ENCODE data around the gene ALKBH6. TPM values are rescaled to one million over a fixed set of nuclear protein-coding genes. Genes with fewer than 3 reads are reported as not detected.
A peak's percentile ranks its signal among the peaks of the same experiment; 100 is the strongest.

ALKBH6 gene
- total RNA-seq, 1 experiment from 2014 or later: 26.1 TPM

DNA sequence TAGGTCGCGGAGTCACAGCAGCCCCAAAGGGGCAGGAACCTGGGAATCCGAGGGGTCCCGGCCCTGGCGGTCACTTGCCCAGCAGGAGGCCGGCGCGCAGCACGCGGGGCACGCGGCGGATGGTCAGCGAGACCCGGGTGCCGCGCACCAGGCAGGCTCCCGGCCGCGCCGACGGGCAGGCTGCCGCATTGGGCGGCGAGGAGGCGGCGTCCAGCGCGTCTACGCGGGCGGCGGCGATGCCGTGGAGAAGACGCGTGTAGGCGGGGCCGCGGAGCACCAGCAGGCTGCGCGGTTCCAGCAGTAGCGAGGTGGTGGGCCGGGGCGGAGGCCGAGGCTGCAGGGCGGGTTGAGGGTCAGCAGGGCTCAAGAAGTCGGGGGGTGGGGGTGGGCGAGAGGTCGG lies 4.8 kb downstream of the ALKBH6 start:
- Histone ChIP-seq H3K4me3 (peak overlapping the region; percentile 34), H3K9me3 (no peaks in the 10 kb centered on the region), H3K36me3 (peaks cover 3% of the 10 kb centered on the region; the same call in 1 of the 2 replicates), H3K27me3 (no peaks in the 10 kb centered on the region)
- DNase-seq: peak; percentile 77

DNA sequence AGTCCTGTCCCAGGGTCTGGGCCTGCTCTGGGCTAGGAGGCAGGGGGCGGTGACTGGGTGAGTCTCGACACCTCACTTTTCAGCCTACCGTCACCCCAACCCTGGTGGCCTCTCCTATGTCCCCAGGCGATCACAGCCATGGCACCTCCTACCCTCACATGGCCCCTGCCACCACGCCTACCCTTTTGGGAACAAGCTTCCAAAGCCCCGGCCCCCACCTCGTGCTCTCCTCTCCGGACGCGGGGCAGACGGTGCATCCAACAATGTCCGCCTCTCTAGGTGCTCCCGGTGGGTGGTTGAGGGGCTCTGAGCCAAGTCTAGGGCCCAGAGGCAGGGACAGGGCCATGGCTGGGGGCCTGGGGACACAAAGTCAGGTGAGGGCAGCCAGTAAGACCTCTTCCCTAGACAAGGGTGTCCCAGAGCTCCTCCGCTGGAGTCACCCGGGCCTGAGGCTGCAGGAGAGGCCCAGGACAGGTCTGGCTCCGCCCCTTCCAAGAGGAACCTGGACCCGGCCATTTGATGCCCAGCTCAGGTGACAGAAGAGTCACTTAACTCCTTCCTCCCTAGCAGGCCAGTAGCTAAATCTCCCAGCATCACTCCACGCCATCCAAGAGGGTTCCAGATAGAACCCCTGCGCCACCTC lies 5.6 kb downstream of the ALKBH6 start, which contains the start of gene SYNE4:
SYNE4 (minus strand) TSS at position 478 of the 643 bp plus-strand sequence; CDS start at position 346, 132 bp downstream.
- DNase-seq: no peak
- no peaks in the 10 kb centered on the region for H3K9me3 ChIP-seq
- no peaks in the 10 kb centered on the region for H3K36me3 ChIP-seq
- peak within 1 kb of the TSS; percentile 34 for H3K4me3 ChIP-seq
- no peaks in the 10 kb centered on the region for H3K27me3 ChIP-seq

DNA sequence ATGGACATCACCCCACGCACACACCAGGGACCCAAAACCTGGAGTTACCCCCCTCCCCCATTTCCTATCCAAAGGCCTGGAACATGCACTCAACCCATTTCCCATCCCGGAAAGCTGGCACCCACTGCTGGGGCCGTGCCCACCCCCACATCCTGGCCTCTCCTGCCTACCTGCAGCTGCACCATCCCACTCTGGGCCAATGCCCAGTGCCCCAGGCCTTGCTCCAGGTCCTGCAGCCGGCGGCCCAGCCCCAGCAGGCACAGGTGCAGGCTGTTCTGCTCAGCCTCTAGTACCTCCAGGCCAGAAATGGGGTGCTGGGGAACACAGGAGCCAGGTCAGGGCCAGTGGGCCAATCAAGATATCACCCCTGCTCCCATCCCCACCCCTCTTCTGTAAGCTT lies 7.1 kb downstream of the ALKBH6 start:
- no peak for DNase-seq
- H3K4me3 ChIP-seq: no peak overlapping the region
- H3K9me3 ChIP-seq: no peaks in the 10 kb centered on the region
- no peaks in the 10 kb centered on the region for H3K27me3 ChIP-seq
- no peaks in the 10 kb centered on the region for H3K36me3 ChIP-seq

DNA sequence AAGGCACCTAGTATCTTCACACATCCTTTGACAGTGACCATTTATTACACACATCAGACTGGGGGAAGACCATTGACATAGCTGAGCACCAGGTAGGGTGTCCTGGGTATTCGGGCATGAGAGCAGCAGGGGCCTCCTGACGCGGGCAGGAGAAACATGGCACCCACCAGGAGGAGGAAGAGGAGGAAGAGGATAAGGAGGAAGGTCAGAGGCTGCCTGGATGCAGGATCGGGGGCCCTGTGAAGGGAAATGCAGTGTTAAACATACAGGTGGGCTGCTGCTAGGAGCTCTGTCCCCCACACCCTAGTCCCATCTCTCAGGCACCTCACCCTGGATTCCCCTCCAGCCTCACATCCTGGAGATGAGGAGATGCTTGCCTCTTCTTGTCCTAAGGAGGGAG lies 10.7 kb downstream of the ALKBH6 start:
- no peak overlapping the region for H3K4me3 ChIP-seq
- DNase-seq: no peak
- H3K36me3 ChIP-seq: peaks cover 15% of the 10 kb centered on the region
- H3K27me3 ChIP-seq: no peaks in the 10 kb centered on the region
- no peaks in the 10 kb centered on the region for H3K9me3 ChIP-seq

DNA sequence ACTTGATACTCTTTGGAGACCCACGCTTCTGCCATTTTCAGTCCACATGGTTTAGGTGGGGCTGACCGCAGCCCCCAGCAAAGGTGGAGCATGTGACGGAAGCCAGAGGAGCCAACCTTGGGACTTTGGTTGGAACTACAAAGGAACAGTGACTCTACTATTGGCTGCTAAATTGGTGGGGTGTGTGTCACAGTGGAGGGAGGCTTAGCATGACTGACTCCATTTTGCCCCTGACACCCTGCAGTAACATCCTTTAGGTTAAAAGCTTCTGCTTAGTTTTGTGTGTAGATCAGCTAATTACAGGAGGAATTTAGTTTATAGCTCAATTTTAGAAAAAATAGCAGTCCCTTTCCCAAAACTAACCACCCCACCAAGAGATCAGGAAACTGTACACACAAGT lies 12.4 kb downstream of the ALKBH6 start:
- no peak for DNase-seq
- Histone ChIP-seq H3K9me3 (no peaks in the 10 kb centered on the region), H3K36me3 (peaks cover 20% of the 10 kb centered on the region), H3K4me3 (no peak overlapping the region), H3K27me3 (no peaks in the 10 kb centered on the region)

DNA sequence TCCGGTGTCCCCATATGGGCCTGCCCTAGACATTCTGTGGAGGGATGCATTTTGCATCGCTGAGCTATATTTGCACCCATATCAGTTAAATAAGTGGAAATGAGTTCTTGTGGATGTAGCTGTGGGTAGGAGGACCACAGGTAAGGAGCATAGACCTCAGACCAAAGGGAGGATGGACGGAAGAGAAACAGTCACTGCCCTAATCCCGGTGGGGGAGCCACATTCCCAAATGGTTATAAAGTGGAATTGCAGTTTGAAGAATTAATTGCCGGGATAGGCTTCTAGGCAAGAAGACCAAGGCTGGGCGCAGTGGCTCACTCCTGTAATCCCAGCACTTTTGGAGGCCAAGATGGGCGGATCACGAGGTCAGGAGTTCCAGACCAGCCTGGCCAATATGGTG lies 17.2 kb downstream of the ALKBH6 start:
- DNase-seq: no peak

DNA sequence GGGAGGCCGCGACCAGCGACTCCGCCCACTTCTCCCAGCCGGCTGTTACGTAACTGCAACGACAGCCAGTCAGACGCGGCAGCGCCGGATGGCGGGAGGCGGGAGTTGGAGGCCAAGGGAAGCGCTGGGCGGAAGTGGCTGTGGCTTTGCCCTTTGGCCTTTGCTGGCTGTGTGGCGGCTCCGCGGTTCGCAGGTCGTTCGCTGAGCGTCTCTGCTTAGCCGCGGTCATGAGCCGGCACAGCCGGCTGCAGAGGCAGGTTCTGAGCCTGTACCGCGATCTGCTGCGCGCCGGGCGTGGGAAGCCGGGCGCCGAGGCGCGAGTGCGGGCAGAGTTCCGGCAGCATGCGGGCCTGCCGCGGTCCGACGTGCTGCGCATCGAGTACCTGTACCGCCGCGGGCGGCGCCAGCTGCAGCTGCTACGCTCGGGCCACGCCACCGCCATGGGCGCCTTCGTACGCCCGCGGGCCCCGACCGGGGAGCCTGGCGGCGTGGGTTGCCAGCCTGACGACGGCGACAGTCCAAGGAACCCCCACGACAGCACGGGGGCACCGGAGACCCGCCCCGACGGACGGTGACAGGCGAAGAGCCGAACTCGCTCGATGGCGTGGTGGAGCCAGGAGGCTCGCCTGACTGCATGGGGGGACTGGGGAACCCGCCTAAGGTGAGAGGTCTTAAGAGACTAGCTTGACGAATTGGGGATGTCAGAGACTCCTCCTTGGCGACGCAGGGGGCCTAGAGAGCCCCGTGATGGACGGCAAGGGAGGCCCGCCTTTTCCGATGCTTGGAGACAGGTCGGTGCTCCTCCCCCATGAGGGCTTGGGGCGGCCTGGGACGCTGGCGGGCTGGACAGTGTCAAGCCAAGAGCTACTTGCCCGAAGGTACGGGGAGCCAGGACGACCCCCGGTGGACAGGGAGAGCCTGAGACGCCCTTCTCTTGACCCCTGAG lies 18.7 kb downstream of the ALKBH6 start, which contains the start of gene SDHAF1:
SDHAF1 (plus strand) TSS at position 141 of the 946 bp plus-strand sequence; CDS start at position 228, 87 bp downstream.
- DNase-seq: peak; percentile 97
- H3K9me3 ChIP-seq: no peaks in the 10 kb centered on the region
- no peaks in the 10 kb centered on the region for H3K27me3 ChIP-seq
- H3K36me3 ChIP-seq: peaks cover 18% of the 10 kb centered on the region
- H3K4me3 ChIP-seq: peak within 1 kb of the TSS; percentile 88

More for the DNA sequence above, 17.2 kb downstream of the ALKBH6 start:
- peak overlapping the region; percentile 88; the same call in 1 of the 2 replicates for H3K4me3 ChIP-seq
- H3K27me3 ChIP-seq: no peaks in the 10 kb centered on the region
- H3K36me3 ChIP-seq: peaks cover 23% of the 10 kb centered on the region
- H3K9me3 ChIP-seq: no peaks in the 10 kb centered on the region

DNA sequence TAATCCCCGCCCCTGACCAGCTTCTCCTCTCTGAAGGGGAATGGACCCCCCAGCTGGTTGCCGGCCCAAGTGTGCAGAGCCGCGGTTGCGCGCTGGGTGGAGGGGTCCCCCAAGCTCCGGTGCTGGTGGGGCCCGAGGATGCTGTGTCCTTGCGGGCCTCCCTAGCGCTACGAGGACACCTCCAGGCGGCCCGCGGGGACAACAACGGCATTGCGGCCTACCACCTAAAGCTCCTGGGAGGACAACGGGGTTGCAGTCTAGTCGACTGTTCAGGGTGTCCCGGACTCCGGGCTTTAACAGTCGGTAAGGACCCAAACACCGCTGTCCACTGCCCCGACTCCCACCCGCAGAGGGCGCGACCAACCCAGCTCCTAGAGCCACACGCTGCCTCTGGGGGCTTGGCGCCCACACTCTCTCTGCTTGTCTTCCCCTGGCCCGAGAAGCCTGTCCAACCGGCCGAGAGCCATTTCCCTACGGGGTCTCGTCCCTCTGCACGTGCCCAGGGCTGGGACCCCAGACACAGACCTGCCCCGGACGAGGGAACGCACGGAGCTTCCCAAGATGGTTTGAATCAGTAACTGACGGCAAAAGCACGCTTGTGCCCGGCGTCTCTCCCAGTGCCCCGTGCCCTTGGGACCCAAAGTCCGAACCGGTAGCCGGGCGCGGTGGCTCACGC lies 20.0 kb downstream of the ALKBH6 start:
- peaks cover 13% of the 10 kb centered on the region for H3K36me3 ChIP-seq
- no peaks in the 10 kb centered on the region for H3K27me3 ChIP-seq
- H3K4me3 ChIP-seq: peak overlapping the region; percentile 88; the same call in 1 of the 2 replicates
- no peaks in the 10 kb centered on the region for H3K9me3 ChIP-seq
- DNase-seq: no peak

DNA sequence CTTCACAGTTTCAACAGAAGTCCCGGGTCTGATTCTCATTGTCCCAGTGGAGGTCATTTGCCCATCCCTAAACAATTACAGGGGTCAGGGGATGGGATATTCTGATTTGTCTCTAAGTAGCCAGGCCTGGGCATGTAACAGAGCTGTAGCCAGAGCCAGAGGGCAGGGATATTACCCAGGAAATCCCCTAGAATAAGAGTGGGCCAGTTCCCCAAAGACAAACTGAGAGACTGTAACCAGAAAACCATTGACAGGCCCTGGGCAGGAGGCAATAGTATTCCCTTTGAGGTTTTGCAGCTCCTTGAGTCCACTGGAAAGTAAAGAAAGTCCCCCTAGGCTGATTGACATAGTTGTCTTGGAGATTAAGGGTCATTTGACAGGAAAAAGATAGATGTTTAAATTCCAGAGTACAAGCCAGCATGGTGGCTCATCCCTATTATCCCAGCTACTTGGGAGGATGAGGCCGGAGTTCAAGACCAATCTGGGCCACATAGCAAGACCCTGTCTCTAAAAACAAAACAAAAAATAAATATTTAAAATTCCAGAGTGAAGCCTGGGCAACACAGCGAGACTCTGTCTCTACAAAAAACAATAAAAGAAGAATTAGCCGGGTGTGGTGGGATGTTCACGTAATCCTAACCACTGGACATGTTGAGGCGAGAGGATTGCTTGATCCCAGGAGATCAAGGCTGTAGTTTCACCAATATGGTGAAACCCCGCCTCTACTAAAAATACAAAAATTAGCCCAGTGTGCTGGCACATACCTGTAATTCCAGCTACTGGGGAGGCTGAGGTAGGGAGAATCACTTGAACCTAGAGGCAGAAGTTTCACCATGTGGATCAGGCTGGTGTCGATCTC lies 20.9 kb downstream of the ALKBH6 start:
- Histone ChIP-seq H3K27me3 (no peaks in the 10 kb centered on the region), H3K4me3 (no peak overlapping the region), H3K9me3 (no peaks in the 10 kb centered on the region), H3K36me3 (peaks cover 6% of the 10 kb centered on the region)
- no peak for DNase-seq

DNA sequence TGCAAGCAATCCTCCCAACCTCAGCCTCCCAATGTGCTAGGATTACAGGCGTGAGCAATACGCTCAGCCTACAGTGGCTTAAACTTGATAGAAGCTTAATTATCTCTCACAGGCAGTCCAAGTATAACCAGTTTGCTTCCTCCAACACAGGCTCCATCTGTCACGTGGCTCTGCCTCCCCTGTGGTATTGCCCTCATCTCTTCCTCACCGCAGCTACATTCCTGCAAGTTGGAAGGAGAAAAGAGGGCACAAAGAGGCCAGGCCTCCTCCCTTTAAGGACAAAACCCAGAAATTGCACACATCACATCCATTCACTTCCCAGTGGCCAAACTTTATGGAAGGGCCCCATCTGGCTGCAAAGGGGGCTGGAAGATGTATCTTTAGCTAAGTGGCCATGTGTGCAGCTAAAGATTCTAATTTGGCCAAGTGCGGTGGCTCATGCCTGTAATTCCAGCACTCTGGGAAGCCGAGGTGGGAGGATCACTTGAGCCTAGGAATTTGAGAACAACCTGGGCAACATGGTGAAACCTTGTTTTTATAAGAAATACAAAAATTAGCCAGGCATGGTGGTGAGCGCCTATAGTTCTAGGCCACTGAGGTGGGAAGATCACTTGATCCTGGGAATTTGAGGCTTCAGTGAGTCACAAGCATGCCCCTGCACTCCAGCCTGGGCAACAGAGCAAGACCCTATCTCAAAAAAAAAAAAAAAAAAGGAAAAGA lies 22.1 kb downstream of the ALKBH6 start:
- DNase-seq: no peak
- peaks cover 3% of the 10 kb centered on the region; the same call in 1 of the 2 replicates for H3K27me3 ChIP-seq
- H3K4me3 ChIP-seq: no peak overlapping the region
- no peaks in the 10 kb centered on the region for H3K9me3 ChIP-seq
- peaks cover 5% of the 10 kb centered on the region; the same call in 1 of the 2 replicates for H3K36me3 ChIP-seq

DNA sequence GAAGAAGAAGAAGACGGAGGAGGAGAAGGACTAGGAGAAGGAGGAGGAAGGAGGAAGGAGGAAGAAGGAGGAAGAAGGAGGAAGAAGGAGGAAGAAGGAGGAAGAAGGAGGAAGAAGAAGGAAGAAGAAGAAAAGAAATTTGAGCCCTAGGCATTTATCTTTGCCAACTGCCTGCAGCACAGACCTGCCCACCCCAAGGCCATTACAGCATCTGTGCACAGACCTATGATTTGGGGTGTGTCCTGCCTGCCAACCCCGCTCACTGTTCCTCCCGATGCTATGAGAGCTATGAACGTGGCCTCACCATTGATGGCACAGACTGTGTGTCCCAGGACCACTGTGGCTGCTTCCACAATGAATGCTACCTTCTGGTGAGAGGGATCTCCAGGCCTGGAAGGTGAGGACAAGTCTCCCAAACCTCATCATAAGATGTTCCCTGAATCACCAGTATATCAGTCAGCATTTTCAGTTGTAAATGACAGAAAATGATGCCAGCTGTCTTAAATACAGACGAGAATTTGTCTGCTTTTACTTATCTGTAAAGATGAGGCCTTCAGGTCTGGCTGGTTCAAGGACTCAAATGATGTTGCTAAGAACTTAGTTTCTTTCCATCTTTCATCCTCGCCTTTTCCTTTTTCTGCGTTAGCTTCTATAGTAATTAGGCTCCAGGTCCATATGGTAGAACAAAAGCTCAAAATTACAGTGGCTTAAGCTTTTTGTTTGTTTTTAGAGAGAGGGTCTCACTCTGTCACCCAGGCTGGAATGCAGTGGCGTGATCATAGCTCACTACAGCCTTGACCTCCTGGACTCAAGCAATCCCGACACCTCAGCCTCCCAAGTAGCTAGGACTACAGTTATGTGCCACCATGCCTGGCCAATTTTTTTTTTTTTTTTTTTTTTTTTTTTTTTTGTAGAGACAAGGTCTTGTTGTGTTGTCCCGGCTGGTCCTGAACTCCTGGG lies 23.0 kb downstream of the ALKBH6 start:
- no peaks in the 10 kb centered on the region for H3K36me3 ChIP-seq
- H3K9me3 ChIP-seq: no peaks in the 10 kb centered on the region
- no peak for DNase-seq
- no peak overlapping the region for H3K4me3 ChIP-seq
- peaks cover 5% of the 10 kb centered on the region; the same call in 1 of the 2 replicates for H3K27me3 ChIP-seq

DNA sequence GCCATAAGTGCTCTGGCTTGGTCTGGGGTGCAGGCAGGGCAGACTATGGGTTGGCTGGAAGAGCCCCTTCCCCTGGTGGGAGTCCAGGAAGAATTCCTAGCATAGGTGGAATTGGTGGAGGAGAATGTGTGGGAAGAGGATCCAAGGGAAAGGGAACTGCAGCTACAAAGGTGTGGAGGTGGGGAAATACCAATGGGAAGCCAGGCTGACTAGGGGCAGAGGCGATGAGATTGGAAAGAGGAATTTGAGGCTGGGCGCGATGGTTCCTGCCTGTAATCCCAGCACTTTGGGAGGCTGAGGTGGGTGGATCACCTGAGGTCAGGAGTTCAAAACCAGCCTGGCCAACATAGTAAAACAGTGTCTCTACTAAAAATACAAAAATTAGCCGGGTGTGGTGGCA lies 23.9 kb downstream of the ALKBH6 start:
- H3K36me3 ChIP-seq: no peaks in the 10 kb centered on the region
- H3K9me3 ChIP-seq: no peaks in the 10 kb centered on the region
- H3K27me3 ChIP-seq: peaks cover 7% of the 10 kb centered on the region; the same call in 1 of the 2 replicates
- H3K4me3 ChIP-seq: no peak overlapping the region
- DNase-seq: no peak

DNA sequence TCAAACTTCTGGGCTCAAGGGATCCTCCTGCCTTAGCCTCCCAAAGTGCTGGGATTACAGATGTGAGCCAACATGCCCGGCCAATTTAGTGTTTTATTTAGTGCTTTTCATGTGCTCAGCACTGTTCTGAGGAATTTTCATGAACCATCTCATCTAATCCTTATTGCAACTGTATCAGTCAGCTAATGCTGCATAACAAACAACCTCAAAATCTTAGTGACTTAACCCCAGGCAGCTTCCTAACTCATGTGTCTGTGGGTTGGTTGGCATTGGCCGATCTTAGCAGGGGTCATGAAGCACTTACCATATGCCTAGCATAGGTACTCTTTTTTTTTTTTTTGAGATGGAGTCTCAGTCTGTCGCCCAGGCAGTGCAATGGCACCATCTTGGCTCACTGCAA lies 25.2 kb downstream of the ALKBH6 start:
- Histone ChIP-seq H3K27me3 (peaks cover 9% of the 10 kb centered on the region; the same call in 1 of the 2 replicates), H3K36me3 (no peaks in the 10 kb centered on the region), H3K4me3 (no peak overlapping the region), H3K9me3 (no peaks in the 10 kb centered on the region)
- DNase-seq: no peak

DNA sequence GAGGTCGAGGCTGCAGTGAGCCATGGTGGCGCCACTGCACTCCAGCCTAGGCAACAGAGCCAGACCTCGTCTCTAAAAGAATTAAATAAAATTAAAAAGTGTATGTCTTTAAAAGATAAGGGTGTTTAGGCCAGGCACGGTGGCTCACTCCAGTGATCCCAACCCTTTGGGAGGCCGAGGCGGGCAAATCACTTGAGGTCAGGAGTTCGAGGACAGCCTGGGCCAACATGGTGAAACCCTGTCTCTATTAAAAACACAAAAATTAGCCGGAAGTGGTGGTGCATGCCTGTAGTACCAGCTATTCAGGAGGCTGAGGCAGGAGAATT lies 26.5 kb downstream of the ALKBH6 start:
- Histone ChIP-seq H3K36me3 (no peaks in the 10 kb centered on the region), H3K9me3 (no peaks in the 10 kb centered on the region), H3K27me3 (peaks cover 17% of the 10 kb centered on the region; the same call in 1 of the 2 replicates), H3K4me3 (peak overlapping the region; percentile 27)
- DNase-seq: no peak

Data from MG63 (cell line).